Stimulated activated CD4-positive, alpha-beta T cell treated with anti-CD3 and anti-CD28 coated beads, TNF-alpha, amount 100 ng/mL, for 1 hour (primary cell): Measurements from ENCODE around the gene LRRC26.

ENCODE experiments used
- DNase-seq, 3 donors: peaks; one replicate each; pipeline ENCODE4 v3.0.0-alpha.2; 2020; ENCODE audit warnings: low read depth in 3 of 3, low spot score in 1 of 3

The LRRC26 gene

GRCh38 chr9:137157618-137158415, 12.0 kb downstream of the LRRC26 start:
- no peak for DNase-seq

GRCh38 chr9:137156567-137157375, 13.1 kb downstream of the LRRC26 start:
- DNase-seq: peak; percentile 10 to 48 (median 13)

GRCh38 chr9:137152844-137153405, 16.9 kb downstream of the LRRC26 start:
- DNase-seq: no peak

GRCh38 chr9:137150617-137151457, 19.0 kb downstream of the LRRC26 start:
- DNase-seq: peak in 1 of 3 donors; percentile 36

GRCh38 chr9:137149942-137150616, 19.8 kb downstream of the LRRC26 start:
- DNase-seq: no peak

GRCh38 chr9:137149363-137149762, 20.5 kb downstream of the LRRC26 start:
- no peak for DNase-seq

- no peak for DNase-seq
Observed at GRCh38 chr9:137148661-137149060, 21.2 kb downstream of the LRRC26 start.

GRCh38 chr9:137148242-137148641, 21.6 kb downstream of the LRRC26 start:
- DNase-seq: no peak

- no peak for DNase-seq
Observed at GRCh38 chr9:137147793-137148160, 22.1 kb downstream of the LRRC26 start.

- DNase-seq: no peak
Observed at GRCh38 chr9:137147091-137147792, 22.6 kb downstream of the LRRC26 start.

- DNase-seq: no peak
Observed at GRCh38 chr9:137146527-137146918, 23.3 kb downstream of the LRRC26 start.

- DNase-seq: no peak
Observed at GRCh38 chr9:137145731-137146526, 23.9 kb downstream of the LRRC26 start.

GRCh38 chr9:137143459-137143858, 26.4 kb downstream of the LRRC26 start:
- DNase-seq: no peak

- no peak for DNase-seq
Observed at GRCh38 chr9:137141976-137142936, 27.6 kb downstream of the LRRC26 start.

- no peak for DNase-seq
Observed at GRCh38 chr9:137141050-137141810, 28.6 kb downstream of the LRRC26 start.

GRCh38 chr9:137140151-137141012, 29.5 kb downstream of the LRRC26 start:
- no peak for DNase-seq
